Endothelial cell (in vitro differentiated cells): ENCODE data around the gene DRC7. TPM values are rescaled to one million over a fixed set of nuclear protein-coding genes. Genes with fewer than 3 reads are reported as not detected.

Experiments used
- DNase-seq: peaks from one replicate; pipeline ENCODE4 v3.0.0; 2021; ENCODE audit warnings: low spot score
- H3K27ac Mint-ChIP-seq: one replicate; pipeline ENCODE4 v1.8.0; 2021; ENCODE audit warnings: mixed read lengths, inconsistent platforms; ENCODE audit not compliant: unreplicated experiment
- H3K27me3 Mint-ChIP-seq: one replicate; pipeline ENCODE4 v1.8.0; 2021; ENCODE audit warnings: mild to moderate bottlenecking, moderate library complexity, mixed read lengths, inconsistent platforms; ENCODE audit not compliant: unreplicated experiment
- H3K36me3 Mint-ChIP-seq: one replicate; pipeline ENCODE4 v1.8.0; 2021; ENCODE audit warnings: mild to moderate bottlenecking, low read depth, mixed read lengths, inconsistent platforms; ENCODE audit not compliant: unreplicated experiment
- H3K4me1 Mint-ChIP-seq: one replicate; pipeline ENCODE4 v1.8.0; 2021; ENCODE audit warnings: mild to moderate bottlenecking, mixed read lengths, inconsistent platforms; ENCODE audit not compliant: unreplicated experiment
- H3K4me3 Mint-ChIP-seq: one replicate; pipeline ENCODE4 v1.8.0; 2021; ENCODE audit warnings: mild to moderate bottlenecking, mixed read lengths, inconsistent platforms; ENCODE audit not compliant: unreplicated experiment
- H3K9me3 Mint-ChIP-seq: one replicate; pipeline ENCODE4 v1.8.0; 2021; ENCODE audit warnings: mixed read lengths, inconsistent platforms; ENCODE audit not compliant: unreplicated experiment
- CTCF ChIP-seq: fragments of 200-600 bp; sonication (generic); IDR thresholded peaks from one replicate; pipeline ENCODE4 v1.5.0; 2021; ENCODE audit warnings: antibody characterized with exemption; ENCODE audit not compliant: unreplicated experiment
- total RNA-seq: library from RNA; stranded (reverse); fragmentation: NEBNext Ultra II Directional; extraction: Animal tissue kit (Norgen Biotek cat#: 25700); gene quantifications from one replicate; pipeline ENCODE4 v1.2.1, GENCODE V29; 2021; ENCODE audit not compliant: unreplicated experiment

Gene DRC7
- total RNA-seq, 1 donor from 2014 or later: 1.8 TPM

- no peak for DNase-seq
- no peak for TF ChIP-seq CTCF
- H3K4me3 Mint-ChIP-seq: no peak overlapping the region
- H3K4me1 Mint-ChIP-seq: no peaks in the 10 kb centered on the region
- H3K9me3 Mint-ChIP-seq: no peaks in the 10 kb centered on the region
- peaks cover 10% of the 10 kb centered on the region for H3K27me3 Mint-ChIP-seq
- peaks cover 14% of the 10 kb centered on the region for H3K36me3 Mint-ChIP-seq
- no peak overlapping the region for H3K27ac Mint-ChIP-seq
Observed at GRCh38 chr16:57765160-57765728, 70.6 kb downstream of the DRC7 start.

GRCh38 chr16:57766714-57767348 is 72.2 kb downstream of the DRC7 start:
- no peak overlapping the region for H3K4me3 Mint-ChIP-seq
- no peaks in the 10 kb centered on the region for H3K9me3 Mint-ChIP-seq
- peaks cover 14% of the 10 kb centered on the region for H3K36me3 Mint-ChIP-seq
- DNase-seq: no peak
- TF ChIP-seq CTCF: no peak
- H3K27me3 Mint-ChIP-seq: peaks cover 10% of the 10 kb centered on the region
- H3K4me1 Mint-ChIP-seq: no peaks in the 10 kb centered on the region
- no peak overlapping the region for H3K27ac Mint-ChIP-seq

GRCh38 chr16:57769541-57770145 is 75.0 kb downstream of the DRC7 start:
- Mint-ChIP-seq H3K27me3 (peaks cover 8% of the 10 kb centered on the region), H3K9me3 (no peaks in the 10 kb centered on the region), H3K4me3 (no peak overlapping the region), H3K36me3 (peaks cover 14% of the 10 kb centered on the region), H3K4me1 (no peaks in the 10 kb centered on the region), H3K27ac (no peak overlapping the region)
- DNase-seq: no peak
- TF ChIP-seq CTCF: no peak

GRCh38 chr16:57770361-57770760 is 75.8 kb downstream of the DRC7 start:
- TF ChIP-seq CTCF: no peak
- H3K4me3 Mint-ChIP-seq: no peak overlapping the region
- H3K4me1 Mint-ChIP-seq: no peaks in the 10 kb centered on the region
- peaks cover 12% of the 10 kb centered on the region for H3K36me3 Mint-ChIP-seq
- peaks cover 8% of the 10 kb centered on the region for H3K27me3 Mint-ChIP-seq
- H3K9me3 Mint-ChIP-seq: no peaks in the 10 kb centered on the region
- no peak overlapping the region for H3K27ac Mint-ChIP-seq
- no peak for DNase-seq
